Measurements from ENCODE around the gene LIN7C. TPM values are rescaled to one million over a fixed set of nuclear protein-coding genes. Genes with fewer than 3 reads are reported as not detected.

Gene LIN7C
- polyA plus RNA-seq, 1 donor (not counting 4 experiments of a cell fraction or from before 2014, with no cell fraction given) = 23.0 TPM

DNA sequence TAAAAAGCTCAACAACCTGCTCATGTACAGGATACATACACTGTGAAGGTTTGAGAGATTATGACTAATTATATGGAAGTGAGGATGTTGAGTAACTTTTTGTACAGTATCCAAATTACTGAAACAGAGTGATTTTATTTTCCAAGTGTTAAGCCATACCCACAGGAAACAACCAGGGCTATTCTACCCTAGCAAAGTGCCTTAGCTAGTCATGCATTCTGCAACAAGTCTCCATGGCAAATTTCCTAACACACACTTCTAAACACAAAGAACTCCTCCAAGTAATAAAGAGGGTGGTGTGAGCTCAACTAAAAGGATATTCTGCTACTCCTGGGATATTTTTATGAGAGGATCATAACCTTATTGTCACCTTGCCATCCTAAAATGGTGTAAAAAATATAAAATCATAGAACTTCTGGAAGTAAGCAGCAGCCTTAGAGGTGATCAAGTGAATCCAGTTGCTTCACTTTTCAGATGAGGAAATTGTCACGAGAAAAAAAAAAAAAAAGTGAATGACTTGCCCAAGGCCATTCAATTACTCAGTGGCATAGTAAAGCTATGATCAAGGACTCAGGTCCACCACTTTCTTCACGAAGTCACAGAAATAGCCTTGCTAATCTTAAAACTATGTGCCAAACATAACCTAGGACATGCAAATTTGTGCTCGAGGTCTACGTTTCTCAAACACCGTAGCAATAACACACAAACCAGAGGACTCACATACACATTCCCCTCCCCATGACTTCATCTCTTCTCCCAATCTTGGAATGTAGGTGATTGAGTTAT lies 38.2 kb downstream of the LIN7C start:
- Histone ChIP-seq H3K9ac (ENCODE audit: control insufficient read depth, extremely low read depth, insufficient read depth, low read length) (peak overlapping the region; percentile 90), H3K79me2 (ENCODE audit: control insufficient read depth, insufficient read depth, low read length) (peaks cover 77% of the 10 kb centered on the region), H4K20me1 (ENCODE audit: control insufficient read depth, extremely low read depth, insufficient read depth, low read length) (no peaks in the 10 kb centered on the region), H3K36me3 (ENCODE audit: control insufficient read depth in 2 of 2, extremely low read depth in 1 of 2, insufficient read depth in 2 of 2, low read length in 2 of 2) (no peaks in the 10 kb centered on the region), H3K4me1 (ENCODE audit: control insufficient read depth, extremely low read depth, insufficient read depth, low read length) (peaks cover 66% of the 10 kb centered on the region), H2AFZ (ENCODE audit: control insufficient read depth, low read length) (no peak overlapping the region), H3K9me1 (ENCODE audit: control insufficient read depth, extremely low read depth, insufficient read depth, low read length) (no peaks in the 10 kb centered on the region), H3K27ac (ENCODE audit: control insufficient read depth, insufficient read depth, low read length) (peak overlapping the region; percentile 83), H3K27me3 (ENCODE audit: control insufficient read depth, extremely low read depth, insufficient read depth, low read length) (no peaks in the 10 kb centered on the region), H3K4me3 (ENCODE audit: control insufficient read depth in 2 of 3, extremely low read depth in 1 of 3, insufficient read depth in 2 of 3, low read depth in 1 of 3, low read length in 3 of 3) (peak overlapping the region; percentile 88 to 92 (median 91)), H3K9me3 (ENCODE audit: control insufficient read depth, low read depth, low read length) (no peaks in the 10 kb centered on the region), H3K4me2 (ENCODE audit: control insufficient read depth, extremely low read depth, insufficient read depth, low read depth, low read length) (peak overlapping the region; percentile 94)
- dilution Hi-C loops (cut with MboI; ENCODE audit: extremely low pct_ligation_motif_present, low sequenced_read_pairs) = no loop called here
- TF ChIP-seq, protein P1, sequence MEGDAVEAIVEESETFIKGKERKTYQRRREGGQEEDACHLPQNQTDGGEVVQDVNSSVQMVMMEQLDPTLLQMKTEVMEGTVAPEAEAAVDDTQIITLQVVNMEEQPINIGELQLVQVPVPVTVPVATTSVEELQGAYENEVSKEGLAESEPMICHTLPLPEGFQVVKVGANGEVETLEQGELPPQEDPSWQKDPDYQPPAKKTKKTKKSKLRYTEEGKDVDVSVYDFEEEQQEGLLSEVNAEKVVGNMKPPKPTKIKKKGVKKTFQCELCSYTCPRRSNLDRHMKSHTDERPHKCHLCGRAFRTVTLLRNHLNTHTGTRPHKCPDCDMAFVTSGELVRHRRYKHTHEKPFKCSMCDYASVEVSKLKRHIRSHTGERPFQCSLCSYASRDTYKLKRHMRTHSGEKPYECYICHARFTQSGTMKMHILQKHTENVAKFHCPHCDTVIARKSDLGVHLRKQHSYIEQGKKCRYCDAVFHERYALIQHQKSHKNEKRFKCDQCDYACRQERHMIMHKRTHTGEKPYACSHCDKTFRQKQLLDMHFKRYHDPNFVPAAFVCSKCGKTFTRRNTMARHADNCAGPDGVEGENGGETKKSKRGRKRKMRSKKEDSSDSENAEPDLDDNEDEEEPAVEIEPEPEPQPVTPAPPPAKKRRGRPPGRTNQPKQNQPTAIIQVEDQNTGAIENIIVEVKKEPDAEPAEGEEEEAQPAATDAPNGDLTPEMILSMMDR (optimal IDR thresholded peaks at IDR 0.05 in 1 of 3, IDR thresholded peaks at IDR 0.05 in 1 of 3, conservative IDR thresholded peaks at IDR 0.05 in 1 of 3; ENCODE audit: extremely low read depth in 1 of 3, insufficient read depth in 2 of 3, low read length in 3 of 3) = no peak
- TF ChIP-seq EZH2 (IDR thresholded peaks at IDR 0.05; ENCODE audit: low read length) = no peak
- FAIRE-seq (peak; percentile 90), DNase-seq (ENCODE audit: low read depth, low spot score) (peak; percentile 73)

DNA sequence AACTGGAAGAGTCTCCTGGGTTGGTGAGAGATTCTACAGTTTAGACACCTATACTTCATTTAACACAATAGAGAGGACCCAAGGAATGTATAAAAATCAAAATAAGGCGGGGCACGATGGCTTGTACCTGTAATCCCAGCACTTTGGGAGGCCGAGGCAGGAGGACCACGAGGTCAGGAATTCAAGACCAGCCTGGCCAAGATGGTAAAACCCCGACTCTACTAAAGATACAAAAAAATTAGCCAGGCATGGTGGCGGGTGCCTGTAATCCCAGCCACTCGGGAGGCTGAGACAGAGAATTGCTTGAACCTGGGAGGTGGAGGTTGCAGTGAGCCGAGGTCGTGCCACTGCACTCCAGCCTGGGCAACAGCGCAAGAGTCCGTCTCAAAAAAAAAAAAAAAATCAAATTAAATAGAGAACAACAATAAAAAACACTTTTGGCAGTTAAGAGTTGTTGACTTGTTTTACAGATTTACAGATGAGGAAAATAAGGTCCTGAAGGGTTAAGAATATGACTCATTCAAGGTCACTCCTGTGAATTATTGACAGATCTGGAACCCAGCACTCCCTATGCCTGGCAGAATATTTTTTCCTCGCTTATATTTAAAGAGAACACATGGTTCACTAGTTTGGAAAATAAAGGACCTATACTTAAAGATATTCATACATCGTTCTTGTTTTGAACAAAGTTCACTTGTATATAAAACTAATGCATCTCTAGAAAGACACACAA lies 39.2 kb downstream of the LIN7C start:
- peak overlapping the region; percentile 38 for H3K9ac ChIP-seq (ENCODE audit: control insufficient read depth, extremely low read depth, insufficient read depth, low read length)

More for the DNA sequence above, 39.2 kb downstream of the LIN7C start:
- Histone ChIP-seq H3K27me3 (ENCODE audit: control insufficient read depth, extremely low read depth, insufficient read depth, low read length) (no peaks in the 10 kb centered on the region), H4K20me1 (ENCODE audit: control insufficient read depth, extremely low read depth, insufficient read depth, low read length) (no peaks in the 10 kb centered on the region), H3K9me3 (ENCODE audit: control insufficient read depth, low read depth, low read length) (no peaks in the 10 kb centered on the region), H3K4me3 (ENCODE audit: control insufficient read depth in 2 of 3, extremely low read depth in 1 of 3, insufficient read depth in 2 of 3, low read depth in 1 of 3, low read length in 3 of 3) (peak overlapping the region in 2 of 3 experiments; percentile 22 to 41), H3K9me1 (ENCODE audit: control insufficient read depth, extremely low read depth, insufficient read depth, low read length) (no peaks in the 10 kb centered on the region), H3K36me3 (ENCODE audit: control insufficient read depth in 2 of 2, extremely low read depth in 1 of 2, insufficient read depth in 2 of 2, low read length in 2 of 2) (no peaks in the 10 kb centered on the region), H3K79me2 (ENCODE audit: control insufficient read depth, insufficient read depth, low read length) (peaks cover 85% of the 10 kb centered on the region), H2AFZ (ENCODE audit: control insufficient read depth, low read length) (no peak overlapping the region), H3K4me1 (ENCODE audit: control insufficient read depth, extremely low read depth, insufficient read depth, low read length) (peaks cover 74% of the 10 kb centered on the region), H3K27ac (ENCODE audit: control insufficient read depth, insufficient read depth, low read length) (peak overlapping the region; percentile 83), H3K4me2 (ENCODE audit: control insufficient read depth, extremely low read depth, insufficient read depth, low read depth, low read length) (peak overlapping the region; percentile 94)
- FAIRE-seq (no peak), DNase-seq (ENCODE audit: low read depth, low spot score) (no peak)
- TF ChIP-seq EZH2 (IDR thresholded peaks at IDR 0.05; ENCODE audit: low read length) = no peak
- TF ChIP-seq, protein P1 (optimal IDR thresholded peaks at IDR 0.05 in 1 of 3, IDR thresholded peaks at IDR 0.05 in 1 of 3, conservative IDR thresholded peaks at IDR 0.05 in 1 of 3; ENCODE audit: extremely low read depth in 1 of 3, insufficient read depth in 2 of 3, low read length in 3 of 3) = no peak
- dilution Hi-C loops (cut with MboI; ENCODE audit: extremely low pct_ligation_motif_present, low sequenced_read_pairs) = no loop called here

Measured in keratinocyte (primary cell).